Keratinocyte (primary cell): Measurements from ENCODE around the gene ISM1. TPM values are rescaled to one million over a fixed set of nuclear protein-coding genes. Genes with fewer than 3 reads are reported as not detected.

Experiments used
- DNase-seq: peaks from one replicate; pipeline ENCODE4 v3.0.0-alpha.2; 2011; ENCODE audit warnings: low read depth, missing footprints, low spot score
- FAIRE-seq: peaks from 2 replicates; lab custom pipeline; 2011; peaks lifted over from hg19 to GRCh38; lab: Jason Lieb, UNC
- H2AFZ ChIP-seq: 2 replicates; pipeline ENCODE4 v1.6.0; 2012; ENCODE audit warnings: low read length, control low read depth, inconsistent platforms; ENCODE audit not compliant: control insufficient read depth
- H3K27ac ChIP-seq: 2 replicates; pipeline ENCODE4 v1.5.1; 2011; ENCODE audit warnings: low read length; ENCODE audit not compliant: control insufficient read depth, insufficient read depth
- H3K27me3 ChIP-seq: 3 replicates; pipeline ENCODE4 v1.6.0; 2011; ENCODE audit warnings: low read length; ENCODE audit not compliant: control insufficient read depth, insufficient read depth; ENCODE audit errors: extremely low read depth
- H3K36me3 ChIP-seq, 2 experiments: 2 replicates in 1 of 2; 3 replicates in 1 of 2; pipeline ENCODE4 v1.5.1; 2011; ENCODE audit warnings: low read length in 2 of 2, mild to moderate bottlenecking in 1 of 2; ENCODE audit not compliant: control insufficient read depth in 2 of 2, insufficient read depth in 2 of 2; ENCODE audit errors: extremely low read depth in 1 of 2
- H3K4me1 ChIP-seq: 3 replicates; pipeline ENCODE4 v1.5.1; 2011; ENCODE audit warnings: low read length; ENCODE audit not compliant: control insufficient read depth, insufficient read depth; ENCODE audit errors: extremely low read depth
- H3K4me2 ChIP-seq: 3 replicates; pipeline ENCODE4 v1.6.0; 2011; ENCODE audit warnings: low read depth, low read length; ENCODE audit not compliant: control insufficient read depth, insufficient read depth; ENCODE audit errors: extremely low read depth
- H3K4me3 ChIP-seq, 3 experiments: fragments of 200-600 bp in 1 of 3; sonication (generic) in 1 of 3; 2 replicates in 2 of 3; 3 replicates in 1 of 3; pipeline ENCODE4 v1.5.1; 2011 to 2016; ENCODE audit warnings: low read length in 3 of 3, mild to moderate bottlenecking in 3 of 3, control low read depth in 2 of 3, inconsistent platforms in 1 of 3, low read depth in 1 of 3, mixed read lengths in 1 of 3, mixed run types in 1 of 3, moderate library complexity in 1 of 3; ENCODE audit not compliant: control insufficient read depth in 2 of 3, insufficient read depth in 2 of 3; ENCODE audit errors: extremely low read depth in 1 of 3
- H3K79me2 ChIP-seq: 2 replicates; pipeline ENCODE4 v1.6.0; 2012; ENCODE audit warnings: low read length; ENCODE audit not compliant: control insufficient read depth, insufficient read depth
- H3K9ac ChIP-seq: 3 replicates; pipeline ENCODE4 v1.6.0; 2011; ENCODE audit warnings: low read length; ENCODE audit not compliant: control insufficient read depth, insufficient read depth; ENCODE audit errors: extremely low read depth
- H3K9me1 ChIP-seq: 3 replicates; pipeline ENCODE4 v1.6.0; 2011; ENCODE audit warnings: low read length; ENCODE audit not compliant: control insufficient read depth, insufficient read depth; ENCODE audit errors: extremely low read depth
- H3K9me3 ChIP-seq: 2 replicates; pipeline ENCODE4 v1.5.1; 2012; ENCODE audit warnings: low read depth, low read length; ENCODE audit not compliant: control insufficient read depth
- H4K20me1 ChIP-seq: 3 replicates; pipeline ENCODE4 v1.6.0; 2011; ENCODE audit warnings: low read length; ENCODE audit not compliant: control insufficient read depth, insufficient read depth; ENCODE audit errors: extremely low read depth
- CTCF ChIP-seq, 3 experiments: IDR thresholded peaks in 1 of 3; conservative IDR thresholded peaks in 1 of 3; optimal IDR thresholded peaks in 1 of 3; 2 replicates in 2 of 3; 3 replicates in 1 of 3; pipeline versions ENCODE3 to v1.5.1; 2011; ENCODE audit warnings: low read length in 3 of 3, mild to moderate bottlenecking in 3 of 3, moderate library complexity in 2 of 3, control low read depth in 1 of 3, inconsistent platforms in 1 of 3; ENCODE audit not compliant: insufficient read depth in 2 of 3; ENCODE audit errors: extremely low read depth in 1 of 3
- EZH2 ChIP-seq: IDR thresholded peaks from one replicate; pipeline ENCODE4 v1.6.1; 2012; ENCODE audit warnings: inconsistent platforms, mild to moderate bottlenecking, low read length, moderate library complexity
- dilution Hi-C: fragments of 300-500 bp; cut with MboI; formaldehyde crosslinking; loops from one replicate; pipeline ENCODE4 v1.7.0; 2020; ENCODE audit warnings: low sequenced_read_pairs; ENCODE audit not compliant: extremely low pct_ligation_motif_present
- polyA plus RNA-seq, 5 experiments: library from polyadenylated mRNA; depleted of rRNA in 3 of 5; stranded (reverse) in 3 of 5; stranded (forward) in 1 of 5; unstranded in 1 of 5; fragments of >200 nt; gene quantifications; 1 replicate in 1 of 5; 2 replicates in 3 of 5; 3 replicates in 1 of 5; pipeline versions ENCODE4 v1.2.1 to v1.2.3, GENCODE V29; 2011 to 2012; ENCODE audit warnings: missing spikeins in 2 of 5, low read depth in 1 of 5, low replicate concordance in 1 of 5

Gene ISM1
- polyA plus RNA-seq, 1 donor (not counting 4 experiments of a cell fraction or from before 2014, with no cell fraction given) = 3.3 TPM

GRCh38 chr20:13295637-13296036 is 74.6 kb downstream of the ISM1 start:
- H3K27ac ChIP-seq = no peak overlapping the region
- no peak overlapping the region for H3K4me3 ChIP-seq
- no peaks in the 10 kb centered on the region for H3K36me3 ChIP-seq
- FAIRE-seq (no peak), DNase-seq (no peak)
- no peaks in the 10 kb centered on the region for H3K9me3 ChIP-seq
- peaks cover 5% of the 10 kb centered on the region for H3K4me1 ChIP-seq
- no peak overlapping the region for H3K4me2 ChIP-seq
- no peak overlapping the region for H2AFZ ChIP-seq
- H3K9ac ChIP-seq = no peak overlapping the region
- dilution Hi-C loops = no loop called here
- H3K79me2 ChIP-seq = no peaks in the 10 kb centered on the region
- no peaks in the 10 kb centered on the region for H3K9me1 ChIP-seq
- no peak for TF ChIP-seq CTCF (optimal IDR thresholded peaks at IDR 0.05 in 1 of 3, IDR thresholded peaks at IDR 0.05 in 1 of 3, conservative IDR thresholded peaks at IDR 0.05 in 1 of 3; ENCODE audit: extremely low read depth in 1 of 3, insufficient read depth in 2 of 3, low read length in 3 of 3)
- TF ChIP-seq EZH2 = no peak
- H4K20me1 ChIP-seq = no peaks in the 10 kb centered on the region
- no peaks in the 10 kb centered on the region for H3K27me3 ChIP-seq

- H3K36me3 ChIP-seq = no peaks in the 10 kb centered on the region
- H2AFZ ChIP-seq = no peak overlapping the region
- peaks cover 9% of the 10 kb centered on the region for H3K4me1 ChIP-seq
- H3K79me2 ChIP-seq = no peaks in the 10 kb centered on the region
- no peaks in the 10 kb centered on the region for H3K27me3 ChIP-seq
- FAIRE-seq = no peak
- DNase-seq = no peak
- dilution Hi-C loops = no loop called here
- H3K4me3 ChIP-seq = no peak overlapping the region
- TF ChIP-seq CTCF (optimal IDR thresholded peaks at IDR 0.05 in 1 of 3, IDR thresholded peaks at IDR 0.05 in 1 of 3, conservative IDR thresholded peaks at IDR 0.05 in 1 of 3; ENCODE audit: extremely low read depth in 1 of 3, insufficient read depth in 2 of 3, low read length in 3 of 3) (no peak), EZH2 (no peak)
- H4K20me1 ChIP-seq = no peaks in the 10 kb centered on the region
- no peak overlapping the region for H3K4me2 ChIP-seq
- no peak overlapping the region for H3K9ac ChIP-seq
- no peaks in the 10 kb centered on the region for H3K9me1 ChIP-seq
- no peak overlapping the region for H3K27ac ChIP-seq
- H3K9me3 ChIP-seq = no peaks in the 10 kb centered on the region
These were observed 75.0 kb downstream of the ISM1 start for GRCh38 chr20:13296070-13296469.
